GM21447 (cell line): ENCODE data around the gene SLC35G3.
"Not testable (repeated sequence)": the region's sequence is repeated elsewhere in the genome, so short reads cannot be mapped to it uniquely, and the experiment has no call there.

Experiments
- ATAC-seq: cut with Tn5 transposase; IDR thresholded peaks from one replicate; pipeline ENCODE4 v1.9.1; 2021; ENCODE audit not compliant: unreplicated experiment

Gene SLC35G3

DNA sequence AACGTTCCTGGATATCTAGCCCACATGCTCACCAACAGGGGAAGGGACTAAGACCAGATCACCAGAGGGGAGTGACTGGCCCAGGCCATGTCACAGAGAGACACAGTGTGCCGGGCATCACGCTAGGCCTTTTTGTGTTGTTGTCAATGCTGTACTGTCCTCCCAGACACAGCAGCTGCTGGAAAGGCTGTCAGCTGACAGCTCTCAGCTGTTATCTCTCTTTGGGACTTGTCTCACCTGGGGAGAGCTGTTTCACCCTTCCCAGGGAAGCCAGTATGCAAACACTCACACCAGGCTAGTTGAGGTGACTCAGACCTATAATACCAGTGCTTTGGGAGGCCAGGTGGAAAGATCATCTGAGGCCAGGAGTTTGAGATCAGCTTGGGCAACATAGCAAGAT, 27.1 kb downstream of the SLC35G3 start:
- no peak for ATAC-seq

DNA sequence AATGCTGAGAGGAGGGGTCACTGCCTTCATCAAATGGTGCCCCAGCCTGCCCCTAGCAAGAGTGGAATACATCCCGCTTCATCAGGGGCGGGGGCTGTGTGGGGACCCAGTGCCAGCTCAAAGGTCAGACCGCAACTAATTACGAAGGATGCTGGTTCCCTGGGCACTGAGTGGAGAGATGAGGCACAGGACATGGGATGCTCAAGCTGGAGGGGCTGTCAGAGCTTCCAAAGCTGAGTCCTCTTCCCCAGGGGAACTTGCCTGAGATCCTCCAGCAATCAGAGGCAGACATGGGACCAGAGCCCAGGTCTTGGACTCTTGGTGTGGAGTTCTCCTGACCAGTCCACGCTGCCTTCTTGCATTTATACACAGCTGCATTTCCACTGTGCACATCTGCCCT, 27.7 kb downstream of the SLC35G3 start:
- no peak for ATAC-seq

GRCh38 chr17:35164716-35165115, 29.5 kb downstream of the SLC35G3 start:
- no peak for ATAC-seq

- ATAC-seq = no peak
These were observed 30.3 kb downstream of the SLC35G3 start for GRCh38 chr17:35163886-35164285.

GRCh38 chr17:35162755-35163154, 31.4 kb downstream of the SLC35G3 start:
- ATAC-seq = no peak

- ATAC-seq = no peak
These were observed 32.9 kb downstream of the SLC35G3 start for GRCh38 chr17:35161281-35161761.

- ATAC-seq = no peak
These were observed 33.6 kb downstream of the SLC35G3 start for GRCh38 chr17:35160354-35161201.

GRCh38 chr17:35159940-35160339, 34.3 kb downstream of the SLC35G3 start:
- ATAC-seq = no peak

- ATAC-seq = no peak
These were observed 38.9 kb downstream of the SLC35G3 start for GRCh38 chr17:35155246-35155645.

GRCh38 chr17:35154196-35155165, 39.7 kb downstream of the SLC35G3 start:
- ATAC-seq = no peak

DNA sequence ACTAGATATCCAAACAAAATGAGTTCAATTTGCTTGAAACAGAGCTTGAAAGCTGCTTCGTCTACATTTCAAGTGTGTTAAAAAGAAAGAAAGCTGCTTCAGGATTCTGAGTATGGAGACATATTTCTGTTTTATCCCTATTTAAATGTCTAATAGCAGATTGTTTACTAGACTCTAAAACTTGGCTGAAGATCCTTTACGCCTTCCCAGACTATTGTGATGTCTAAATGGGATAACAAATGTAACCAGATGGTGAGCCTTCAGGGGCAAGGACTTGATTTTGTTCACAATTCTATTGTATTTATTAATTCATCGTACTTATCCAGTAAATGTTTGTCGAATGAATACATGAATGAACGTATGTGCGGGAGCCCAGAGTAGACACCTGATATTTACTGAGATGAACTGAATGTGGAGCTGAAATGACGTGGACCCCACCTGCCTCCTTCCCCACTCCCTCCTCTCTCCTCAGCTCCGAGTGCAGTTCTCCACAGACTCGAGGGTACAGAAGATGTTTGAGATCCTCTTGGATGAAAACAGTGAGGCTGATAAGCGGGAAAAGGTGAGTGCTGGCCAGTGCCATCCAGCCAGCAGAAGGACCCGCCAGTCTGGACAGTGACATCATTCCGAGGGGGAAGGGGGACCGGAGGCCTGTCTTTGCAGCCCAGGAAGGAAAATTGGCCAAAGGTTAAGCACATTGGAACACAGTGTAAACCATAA, 41.6 kb downstream of the SLC35G3 start:
- ATAC-seq = no peak

GRCh38 chr17:35151080-35151479, 43.1 kb downstream of the SLC35G3 start:
- ATAC-seq = not testable (repeated sequence)

DNA sequence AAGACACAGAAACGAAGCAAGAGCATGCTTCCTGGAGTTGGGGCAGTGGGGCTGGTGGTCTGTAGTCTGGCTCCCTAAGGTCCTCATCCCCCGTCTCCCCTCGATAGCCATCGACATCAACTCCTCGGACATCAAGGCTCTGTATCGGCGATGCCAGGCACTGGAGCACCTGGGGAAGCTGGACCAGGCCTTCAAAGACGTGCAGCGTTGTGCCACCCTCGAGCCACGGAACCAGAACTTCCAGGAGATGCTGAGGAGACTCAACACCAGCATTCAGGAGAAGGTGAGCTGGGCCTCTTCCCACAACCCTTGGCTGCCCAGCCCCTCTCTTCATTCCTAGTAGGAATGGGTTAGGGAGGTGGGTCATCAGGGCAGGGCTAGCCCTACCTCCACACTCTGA, 44.3 kb downstream of the SLC35G3 start:
- ATAC-seq = no peak

DNA sequence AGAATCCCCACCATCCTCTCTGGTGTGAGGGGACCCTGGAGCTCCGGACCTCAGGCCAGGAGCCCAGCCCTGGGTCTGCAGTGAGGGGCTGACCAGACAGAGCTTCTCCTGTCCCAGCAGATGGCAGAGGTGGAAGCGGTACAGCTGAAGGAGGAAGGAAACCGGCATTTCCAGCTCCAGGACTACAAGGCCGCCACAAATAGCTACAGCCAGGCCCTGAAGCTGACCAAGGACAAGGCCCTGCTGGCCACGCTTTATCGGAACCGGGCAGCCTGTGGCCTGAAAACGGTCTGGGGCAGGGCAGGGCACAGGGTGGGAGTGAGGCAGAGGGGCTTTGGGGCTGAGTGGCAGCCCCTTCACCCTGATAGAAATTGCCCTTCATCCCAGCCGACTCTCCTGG, 46.0 kb downstream of the SLC35G3 start:
- ATAC-seq = no peak

GRCh38 chr17:35147375-35147905, 46.8 kb downstream of the SLC35G3 start, which contains the start of gene UNC45B:
UNC45B (plus strand) TSS chr17:35147817; CDS start chr17:35148264, 447 bp downstream.
- ATAC-seq = no peak

GRCh38 chr17:35146214-35146833, 47.9 kb downstream of the SLC35G3 start:
- ATAC-seq = no peak

DNA sequence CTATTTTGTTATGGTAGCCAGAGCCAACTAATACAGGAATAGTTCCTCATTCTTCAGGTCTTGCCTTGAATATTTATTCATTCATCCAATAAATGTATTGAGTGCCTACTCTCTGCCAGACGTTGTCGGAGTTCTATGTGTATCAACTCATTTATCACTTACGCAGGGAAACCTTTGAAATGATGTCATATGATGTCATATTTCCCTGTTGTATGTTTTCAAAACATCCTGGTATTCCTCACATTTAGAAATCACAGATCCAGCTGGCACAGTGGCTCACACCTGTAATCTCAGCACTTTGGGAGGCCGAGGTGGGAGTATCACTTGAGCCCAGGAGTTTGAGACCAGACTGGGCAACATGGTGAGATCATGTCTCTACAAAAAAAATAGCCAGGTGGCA, 49.4 kb downstream of the SLC35G3 start:
- no peak for ATAC-seq
